ENCODE data around the gene CD300E.

DNA sequence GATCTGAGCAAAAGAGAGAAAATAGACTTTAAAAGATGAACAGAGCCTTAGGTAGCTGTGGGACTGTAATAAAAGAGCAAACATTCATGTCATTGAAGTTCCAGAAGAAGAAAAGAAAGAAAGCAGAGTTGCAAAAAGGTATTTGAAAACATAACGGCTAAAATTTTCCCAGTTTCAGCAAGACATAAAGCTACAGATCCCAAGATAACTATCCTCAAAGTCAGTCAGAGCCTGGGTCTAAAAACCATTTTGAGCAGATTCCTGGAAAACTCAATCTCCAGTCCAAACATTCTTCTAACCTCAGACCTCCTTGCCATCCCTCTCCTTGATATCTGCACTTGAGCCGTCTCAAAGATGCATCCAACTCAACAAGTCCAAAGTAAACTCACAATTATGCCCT lies 20.9 kb upstream of the CD300E start:
- TF ChIP-seq POLR2AphosphoS5 (IDR thresholded peaks at IDR 0.05; ENCODE audit: low read depth, low read length), result no peak
- no peak for TF ChIP-seq ZNF747 (CRISPR knock-in tag; IDR thresholded peaks at IDR 0.05; ENCODE audit: borderline replicate concordance)
- no peak for TF ChIP-seq NFYB (CRISPR knock-in tag; IDR thresholded peaks at IDR 0.05)
- no peak for TF ChIP-seq SP4 (CRISPR knock-in tag; IDR thresholded peaks at IDR 0.05)
- TF ChIP-seq, protein P1, sequence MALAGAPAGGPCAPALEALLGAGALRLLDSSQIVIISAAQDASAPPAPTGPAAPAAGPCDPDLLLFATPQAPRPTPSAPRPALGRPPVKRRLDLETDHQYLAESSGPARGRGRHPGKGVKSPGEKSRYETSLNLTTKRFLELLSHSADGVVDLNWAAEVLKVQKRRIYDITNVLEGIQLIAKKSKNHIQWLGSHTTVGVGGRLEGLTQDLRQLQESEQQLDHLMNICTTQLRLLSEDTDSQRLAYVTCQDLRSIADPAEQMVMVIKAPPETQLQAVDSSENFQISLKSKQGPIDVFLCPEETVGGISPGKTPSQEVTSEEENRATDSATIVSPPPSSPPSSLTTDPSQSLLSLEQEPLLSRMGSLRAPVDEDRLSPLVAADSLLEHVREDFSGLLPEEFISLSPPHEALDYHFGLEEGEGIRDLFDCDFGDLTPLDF (CRISPR knock-in tag; IDR thresholded peaks at IDR 0.05), result no peak
- no peak for TF ChIP-seq ZNF709 (CRISPR knock-in tag; IDR thresholded peaks at IDR 0.05)
- TF ChIP-seq SRF (IDR thresholded peaks at IDR 0.05; ENCODE audit: low read depth, low read length), result no peak

Data from HepG2 (cell line).